ENCODE measurements around the gene SNCA.

SNCA gene

GRCh38 chr4:89722517-89722916 is 114.4 kb downstream of the SNCA start:
- no peak for DNase-seq (ENCODE audit: low read depth)
- no peak overlapping the region for H3K4me3 ChIP-seq (ENCODE audit: low read depth, low read length)
- no peak for TF ChIP-seq CTCF (IDR thresholded peaks at IDR 0.05; ENCODE audit: control insufficient read depth, extremely low read depth, insufficient read depth)

- TF ChIP-seq CTCF (IDR thresholded peaks at IDR 0.05; ENCODE audit: control insufficient read depth, extremely low read depth, insufficient read depth): no peak
- DNase-seq (ENCODE audit: low read depth): no peak
- H3K4me3 ChIP-seq (ENCODE audit: low read depth, low read length): no peak overlapping the region
These were observed 116.0 kb downstream of the SNCA start for GRCh38 chr4:89720981-89721380.

- DNase-seq (ENCODE audit: low read depth): no peak
- no peak for TF ChIP-seq CTCF (IDR thresholded peaks at IDR 0.05; ENCODE audit: control insufficient read depth, extremely low read depth, insufficient read depth)
- H3K4me3 ChIP-seq (ENCODE audit: low read depth, low read length): no peak overlapping the region
These were observed 117.3 kb downstream of the SNCA start for GRCh38 chr4:89719536-89720090.

GRCh38 chr4:89716893-89717292 is 120.1 kb downstream of the SNCA start:
- no peak for DNase-seq (ENCODE audit: low read depth)
- no peak for TF ChIP-seq CTCF (IDR thresholded peaks at IDR 0.05; ENCODE audit: control insufficient read depth, extremely low read depth, insufficient read depth)
- no peak overlapping the region for H3K4me3 ChIP-seq (ENCODE audit: low read depth, low read length)

GRCh38 chr4:89715631-89716030 is 121.3 kb downstream of the SNCA start:
- no peak for DNase-seq (ENCODE audit: low read depth)
- H3K4me3 ChIP-seq (ENCODE audit: low read depth, low read length): no peak overlapping the region
- TF ChIP-seq CTCF (IDR thresholded peaks at IDR 0.05; ENCODE audit: control insufficient read depth, extremely low read depth, insufficient read depth): no peak

- no peak for TF ChIP-seq CTCF (IDR thresholded peaks at IDR 0.05; ENCODE audit: control insufficient read depth, extremely low read depth, insufficient read depth)
- DNase-seq (ENCODE audit: low read depth): no peak
These were observed 124.1 kb downstream of the SNCA start for GRCh38 chr4:89712827-89713226.

GRCh38 chr4:89712141-89712540 is 124.8 kb downstream of the SNCA start:
- TF ChIP-seq CTCF (IDR thresholded peaks at IDR 0.05; ENCODE audit: control insufficient read depth, extremely low read depth, insufficient read depth): no peak
- DNase-seq (ENCODE audit: low read depth): no peak

More at GRCh38 chr4:89712827-89713226, 124.1 kb downstream of the SNCA start:
- no peak overlapping the region for H3K4me3 ChIP-seq (ENCODE audit: low read depth, low read length)

More at GRCh38 chr4:89712141-89712540, 124.8 kb downstream of the SNCA start:
- H3K4me3 ChIP-seq (ENCODE audit: low read depth, low read length): no peak overlapping the region
